ENCODE results near the gene CHI3L2.

CHI3L2 gene

GRCh38 chr1:111221633-111222291, 5.8 kb upstream of the CHI3L2 start:
- no peak for DNase-seq

GRCh38 chr1:111222308-111223125, 5.0 kb upstream of the CHI3L2 start:
- peak; percentile 17 to 58 for DNase-seq

GRCh38 chr1:111223126-111223685, 4.3 kb upstream of the CHI3L2 start:
- no peak for DNase-seq

- DNase-seq, result no peak
Measured at GRCh38 chr1:111225091-111225490, 2.4 kb upstream of the CHI3L2 start.

- DNase-seq, result no peak
Measured at GRCh38 chr1:111225717-111226400, 1.7 kb upstream of the CHI3L2 start.

- no peak for DNase-seq
Measured at GRCh38 chr1:111227851-111228747, 586 bp downstream of the CHI3L2 start.

GRCh38 chr1:111228748-111229126, 1.2 kb downstream of the CHI3L2 start:
- DNase-seq, result no peak

GRCh38 chr1:111232134-111232533, 4.6 kb downstream of the CHI3L2 start:
- no peak for DNase-seq

- DNase-seq, result no peak
Measured at GRCh38 chr1:111234258-111234657, 6.7 kb downstream of the CHI3L2 start.

GRCh38 chr1:111234866-111235265, 7.4 kb downstream of the CHI3L2 start:
- no peak for DNase-seq

GRCh38 chr1:111236379-111236778, 8.9 kb downstream of the CHI3L2 start:
- DNase-seq, result no peak

- no peak for DNase-seq
Measured at GRCh38 chr1:111236806-111237205, 9.3 kb downstream of the CHI3L2 start.

- no peak for DNase-seq
Measured at GRCh38 chr1:111238056-111238795, 10.7 kb downstream of the CHI3L2 start.

- no peak for DNase-seq
Measured at GRCh38 chr1:111241797-111242196, 14.3 kb downstream of the CHI3L2 start.

- no peak for DNase-seq
Measured at GRCh38 chr1:111242805-111243523, 15.5 kb downstream of the CHI3L2 start.

- DNase-seq, result no peak
Measured at GRCh38 chr1:111247125-111247838, 19.8 kb downstream of the CHI3L2 start.

GRCh38 chr1:111249960-111250359, 22.4 kb downstream of the CHI3L2 start:
- no peak for DNase-seq

GRCh38 chr1:111251570-111251969, 24.1 kb downstream of the CHI3L2 start:
- DNase-seq, result no peak

- no peak for DNase-seq
Measured at GRCh38 chr1:111252786-111253185, 25.3 kb downstream of the CHI3L2 start.

GRCh38 chr1:111253876-111254275, 26.4 kb downstream of the CHI3L2 start:
- no peak for DNase-seq
